Measurements from ENCODE around the gene C1orf198. TPM values are rescaled to one million over a fixed set of nuclear protein-coding genes. Genes with fewer than 3 reads are reported as not detected.

The C1orf198 gene
- total and polyA plus RNA-seq, 2 of the 4 experiments (the other 2 are of a cell fraction) = 67.4 to 76.2 TPM

GRCh38 chr1:230828421-230828820, 39.9 kb downstream of the C1orf198 start:
- no peak overlapping the region for H3K4ac ChIP-seq (ENCODE audit: low read depth, low read length)
- no peak overlapping the region for H2BK15ac ChIP-seq (ENCODE audit: low read depth, low read length)
- no peak overlapping the region for H3K14ac ChIP-seq (replicated peaks; ENCODE audit: low read depth, low read length)
- peaks cover 10% of the 10 kb centered on the region; the same call in 1 of the 2 replicates for H4K20me1 ChIP-seq (ENCODE audit: insufficient read depth, low read length)
- no peak overlapping the region for H2AK9ac ChIP-seq (replicated peaks; ENCODE audit: low read depth, low read length, poor library complexity)
- H3K36me3 ChIP-seq (ENCODE audit: control insufficient read depth, insufficient read depth, low read length) = no peaks in the 10 kb centered on the region; the same call in 1 of the 2 replicates
- no peak overlapping the region for H4K8ac ChIP-seq (ENCODE audit: low read depth in 2 of 2, low read length in 2 of 2)
- H3K4me1 ChIP-seq (ENCODE audit: control insufficient read depth, insufficient read depth, low read length) = peaks cover 24% of the 10 kb centered on the region
- no peak overlapping the region for H2BK5ac ChIP-seq (ENCODE audit: low read depth, low read length, poor library complexity, severe bottlenecking)
- peaks cover 0 to 8% of the 10 kb centered on the region in 2 experiments; a peak in 3 of 4 replicates for H3K79me1 ChIP-seq (ENCODE audit: low read depth in 1 of 2, low read length in 2 of 2)
- H2AK5ac ChIP-seq (ENCODE audit: low read depth, low read length) = no peak overlapping the region
- H2BK120ac ChIP-seq (ENCODE audit: low read depth, low read length) = no peak overlapping the region
- BruUV-seq (replicated peaks) = no TSS peak
- CTCF ChIA-PET = no interaction called here
- ATAC-seq (ENCODE audit: low read depth) (no peak), DNase-seq (no peak)
- no peak overlapping the region for H4K91ac ChIP-seq (ENCODE audit: insufficient read depth, low read depth, low read length)
- H3K18ac ChIP-seq (ENCODE audit: low read depth, low read length) = no peak overlapping the region
- intact Hi-C loops (cut with micrococcal nuclease) (no loop called here), dilution Hi-C loops (cut with HindIII; ENCODE audit: low sequenced_read_pairs, unreplicated experiment) (no loop called here), in situ Hi-C loops (cut with MboI; ENCODE audit: low sequenced_read_pairs) (no loop called here)
- H3K56ac ChIP-seq (ENCODE audit: extremely low read depth, insufficient read depth, low read length) = no peak overlapping the region
- no peak overlapping the region for H4K5ac ChIP-seq (ENCODE audit: low read depth, low read length)
- no peak overlapping the region for H3K27ac ChIP-seq (ENCODE audit: insufficient read depth, low read length)
- no peak overlapping the region for H3K23ac ChIP-seq (ENCODE audit: low read depth, low read length)
- H3K9me3 ChIP-seq (ENCODE audit: control insufficient read depth, insufficient read depth, low read length) = no peaks in the 10 kb centered on the region
- POLR2A ChIA-PET (ENCODE audit: unreplicated experiment) = no interaction called here
- TF ChIP-seq, protein P1, sequence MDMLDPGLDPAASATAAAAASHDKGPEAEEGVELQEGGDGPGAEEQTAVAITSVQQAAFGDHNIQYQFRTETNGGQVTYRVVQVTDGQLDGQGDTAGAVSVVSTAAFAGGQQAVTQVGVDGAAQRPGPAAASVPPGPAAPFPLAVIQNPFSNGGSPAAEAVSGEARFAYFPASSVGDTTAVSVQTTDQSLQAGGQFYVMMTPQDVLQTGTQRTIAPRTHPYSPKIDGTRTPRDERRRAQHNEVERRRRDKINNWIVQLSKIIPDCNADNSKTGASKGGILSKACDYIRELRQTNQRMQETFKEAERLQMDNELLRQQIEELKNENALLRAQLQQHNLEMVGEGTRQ (IDR thresholded peaks at IDR 0.05; ENCODE audit: low read depth, low read length) = no peak
- TF ChIP-seq RAD21 (IDR thresholded peaks at IDR 0.05; ENCODE audit: low read length) (no peak), CHD1 (IDR thresholded peaks at IDR 0.05; ENCODE audit: low read depth, low read length) (no peak), CEBPB (IDR thresholded peaks at IDR 0.05; ENCODE audit: low read depth, low read length) (no peak), NFE2L2 (IDR thresholded peaks at IDR 0.05; ENCODE audit: low read depth, low read length) (no peak), POLR2A (IDR thresholded peaks at IDR 0.05; ENCODE audit: low read depth, low read length) (no peak), MAZ (IDR thresholded peaks at IDR 0.05; ENCODE audit: borderline replicate concordance, low read depth, low read length) (no peak), FOS (IDR thresholded peaks at IDR 0.05; ENCODE audit: low read depth, low read length) (no peak), RCOR1 (IDR thresholded peaks at IDR 0.05; ENCODE audit: insufficient replicate concordance, low read length) (no peak), BHLHE40 (IDR thresholded peaks at IDR 0.05; ENCODE audit: low read depth, low read length) (no peak), RFX5 (IDR thresholded peaks at IDR 0.05; ENCODE audit: low read depth, low read length) (no peak), MXI1 (IDR thresholded peaks at IDR 0.05; ENCODE audit: borderline replicate concordance, low read depth, low read length) (no peak), MAFK (IDR thresholded peaks at IDR 0.05; ENCODE audit: low read depth, low read length) (no peak)
- TF ChIP-seq, protein P2, sequence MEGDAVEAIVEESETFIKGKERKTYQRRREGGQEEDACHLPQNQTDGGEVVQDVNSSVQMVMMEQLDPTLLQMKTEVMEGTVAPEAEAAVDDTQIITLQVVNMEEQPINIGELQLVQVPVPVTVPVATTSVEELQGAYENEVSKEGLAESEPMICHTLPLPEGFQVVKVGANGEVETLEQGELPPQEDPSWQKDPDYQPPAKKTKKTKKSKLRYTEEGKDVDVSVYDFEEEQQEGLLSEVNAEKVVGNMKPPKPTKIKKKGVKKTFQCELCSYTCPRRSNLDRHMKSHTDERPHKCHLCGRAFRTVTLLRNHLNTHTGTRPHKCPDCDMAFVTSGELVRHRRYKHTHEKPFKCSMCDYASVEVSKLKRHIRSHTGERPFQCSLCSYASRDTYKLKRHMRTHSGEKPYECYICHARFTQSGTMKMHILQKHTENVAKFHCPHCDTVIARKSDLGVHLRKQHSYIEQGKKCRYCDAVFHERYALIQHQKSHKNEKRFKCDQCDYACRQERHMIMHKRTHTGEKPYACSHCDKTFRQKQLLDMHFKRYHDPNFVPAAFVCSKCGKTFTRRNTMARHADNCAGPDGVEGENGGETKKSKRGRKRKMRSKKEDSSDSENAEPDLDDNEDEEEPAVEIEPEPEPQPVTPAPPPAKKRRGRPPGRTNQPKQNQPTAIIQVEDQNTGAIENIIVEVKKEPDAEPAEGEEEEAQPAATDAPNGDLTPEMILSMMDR (conservative IDR thresholded peaks at IDR 0.05; ENCODE audit: low read depth, low read length) = no peak
- no peak overlapping the region for H3K4me2 ChIP-seq (ENCODE audit: low read depth, low read length)
- WGBS, 2 experiments (ENCODE audit: extremely low coverage in 2 of 2, insufficient read length in 1 of 2) = 100% methylated on average over 1 of the region's 4 CpGs; no CpG with 5 or more reads in 1 of the 2 experiments
- no peak overlapping the region for H2BK20ac ChIP-seq (ENCODE audit: low read depth, low read length)
- no peak overlapping the region for H3K4me3 ChIP-seq (ENCODE audit: insufficient read depth, low read depth, low read length)
- H2AFZ ChIP-seq (replicated peaks; ENCODE audit: low read length, poor library complexity) = no peak overlapping the region
- H3K9me1 ChIP-seq (ENCODE audit: insufficient read depth, low read length) = peaks cover 22% of the 10 kb centered on the region; the same call in 1 of the 2 replicates
- H3K27me3 ChIP-seq (ENCODE audit: control insufficient read depth, insufficient read depth, low read length) = no peaks in the 10 kb centered on the region
- no peak overlapping the region for H3K9ac ChIP-seq (ENCODE audit: low read depth, low read length)

Measured in IMR-90 (cell line).